Gastroesophageal sphincter (tissue), 4 donors: ENCODE data around the gene MGLL. TPM values are rescaled to one million over a fixed set of nuclear protein-coding genes. Genes with fewer than 3 reads are reported as not detected.
A peak's percentile ranks its signal among the peaks of the same experiment; 100 is the strongest.

Experiments used
- ATAC-seq: fragments of 150-250 bp; one replicate; pipeline ENCODE4 v1.9.1; 2016; ENCODE audit warnings: mild to moderate bottlenecking, moderate library complexity
- H3K27ac ChIP-seq, 4 donors: fragments of 200-600 bp; sonication (generic) in 3 of 4; 1 replicate in 3 of 4; 2 replicates in 1 of 4; pipeline ENCODE4 v1.5.1; 2016 to 2019
- H3K27me3 ChIP-seq: fragments of 200-600 bp; sonication (generic); one replicate; pipeline ENCODE4 v1.5.1; 2019
- H3K36me3 ChIP-seq, 2 donors: fragments of 200-600 bp; sonication (generic); one replicate each; pipeline ENCODE4 v1.5.1; 2019; ENCODE audit warnings: control low read depth in 1 of 2
- H3K4me1 ChIP-seq, 3 donors: fragments of 200-600 bp; sonication (generic); 1 replicate in 2 of 3; 2 replicates in 1 of 3; pipeline ENCODE4 v1.5.1; 2016 to 2019; ENCODE audit warnings: control low read depth in 2 of 3
- H3K4me3 ChIP-seq, 2 donors: fragments of 200-600 bp; sonication (generic); one replicate each; pipeline ENCODE4 v1.5.1; 2019; ENCODE audit warnings: mild to moderate bottlenecking in 1 of 2, moderate library complexity in 1 of 2
- H3K9me3 ChIP-seq, 3 donors: fragments of 200-600 bp; sonication (generic); one replicate each; pipeline ENCODE4 v1.5.1; 2017 to 2019; ENCODE audit warnings: control low read depth in 2 of 3
- EP300 ChIP-seq: sonication (generic); formaldehyde crosslinking; IDR thresholded peaks from one replicate; pipeline ENCODE4 v1.6.1; 2017; ENCODE audit warnings: antibody characterized with exemption, mild to moderate bottlenecking
- POLR2A ChIP-seq, 2 donors: fragments of 450-650 bp; IDR thresholded peaks; one replicate each; pipeline ENCODE4 v1.6.1; 2017; ENCODE audit warnings: antibody characterized with exemption in 2 of 2, mild to moderate bottlenecking in 2 of 2, moderate library complexity in 1 of 2
- POLR2AphosphoS5 ChIP-seq: sonication (generic); formaldehyde crosslinking; IDR thresholded peaks from one replicate; pipeline ENCODE4 v1.6.1; 2017; ENCODE audit warnings: antibody characterized with exemption
- WGBS, 2 donors: methylation state at CpG; one replicate each; pipeline ENCODE4 v1.1.5; 2018; ENCODE audit warnings: low coverage in 1 of 2; 5-methylcytosine and 5-hydroxymethylcytosine counted together
- total RNA-seq, 4 donors: library from RNA; depleted of rRNA; stranded (reverse); fragments of >200 nt; gene quantifications; one replicate each; pipeline ENCODE4 v1.1.0, GENCODE V29; 2016
- TF ChIP-seq, protein P1 (sequence below), 4 experiments: fragments of 200-600 bp in 2 of 4; fragments of 450-650 bp in 2 of 4; sonication (generic) in 1 of 4; IDR thresholded peaks; one replicate each; pipeline ENCODE4 v1.5.1; 2017 to 2019; ENCODE audit warnings: antibody characterized with exemption in 4 of 4, mild to moderate bottlenecking in 2 of 4, moderate library complexity in 2 of 4

MGLL gene
- total RNA-seq, 4 donors from 2014 or later = 39.2 to 171 (median 55.8) TPM

DNA sequence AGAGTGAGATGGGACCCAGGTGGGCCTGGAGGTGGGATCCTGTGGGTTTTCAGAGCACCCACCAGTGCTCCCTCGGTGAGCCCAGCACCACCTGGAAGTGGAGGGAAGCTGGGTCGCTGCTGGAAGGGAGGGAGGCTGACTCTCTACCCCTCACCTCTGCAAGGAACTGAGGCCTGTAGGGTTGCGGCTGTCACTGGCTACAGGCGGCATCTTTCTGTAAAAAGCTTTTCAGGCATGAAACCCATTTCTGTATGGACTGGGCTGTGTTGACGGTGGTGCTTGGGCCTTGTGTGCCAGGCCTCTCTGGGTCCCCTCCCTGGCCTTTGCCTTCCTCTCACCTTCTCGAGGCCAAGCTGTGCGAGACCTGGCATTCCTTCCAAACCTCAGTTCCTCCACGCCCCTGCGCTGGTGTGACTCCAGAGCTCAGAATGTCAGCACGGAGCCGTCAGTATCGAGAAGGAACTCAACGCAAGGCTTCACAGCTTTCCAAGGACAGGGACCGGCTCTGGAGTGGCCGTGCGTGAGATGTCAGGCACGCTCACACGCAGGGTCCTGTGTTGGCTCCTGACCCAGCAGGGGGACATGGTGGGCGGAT is 133.0 kb downstream of the MGLL start:
- Histone ChIP-seq H3K27me3 (no peaks in the 10 kb centered on the region), H3K36me3 (peaks cover 0 to 30% of the 10 kb centered on the region in 2 donors), H3K27ac (peak overlapping the region in 3 of 4 donors; percentile 80 to 84 (median 81)), H3K4me1 (peaks cover 2 to 40% (median 14%) of the 10 kb centered on the region in 3 donors), H3K4me3 (no peak overlapping the region), H3K9me3 (no peaks in the 10 kb centered on the region)
- no peak for TF ChIP-seq POLR2A (IDR thresholded peaks at IDR 0.05)
- no peak for TF ChIP-seq EP300
- TF ChIP-seq, protein P1, sequence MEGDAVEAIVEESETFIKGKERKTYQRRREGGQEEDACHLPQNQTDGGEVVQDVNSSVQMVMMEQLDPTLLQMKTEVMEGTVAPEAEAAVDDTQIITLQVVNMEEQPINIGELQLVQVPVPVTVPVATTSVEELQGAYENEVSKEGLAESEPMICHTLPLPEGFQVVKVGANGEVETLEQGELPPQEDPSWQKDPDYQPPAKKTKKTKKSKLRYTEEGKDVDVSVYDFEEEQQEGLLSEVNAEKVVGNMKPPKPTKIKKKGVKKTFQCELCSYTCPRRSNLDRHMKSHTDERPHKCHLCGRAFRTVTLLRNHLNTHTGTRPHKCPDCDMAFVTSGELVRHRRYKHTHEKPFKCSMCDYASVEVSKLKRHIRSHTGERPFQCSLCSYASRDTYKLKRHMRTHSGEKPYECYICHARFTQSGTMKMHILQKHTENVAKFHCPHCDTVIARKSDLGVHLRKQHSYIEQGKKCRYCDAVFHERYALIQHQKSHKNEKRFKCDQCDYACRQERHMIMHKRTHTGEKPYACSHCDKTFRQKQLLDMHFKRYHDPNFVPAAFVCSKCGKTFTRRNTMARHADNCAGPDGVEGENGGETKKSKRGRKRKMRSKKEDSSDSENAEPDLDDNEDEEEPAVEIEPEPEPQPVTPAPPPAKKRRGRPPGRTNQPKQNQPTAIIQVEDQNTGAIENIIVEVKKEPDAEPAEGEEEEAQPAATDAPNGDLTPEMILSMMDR (IDR thresholded peaks at IDR 0.05) = no peak
- no peak for TF ChIP-seq POLR2AphosphoS5
- 93% methylated on average over 7 of the region's 19 CpGs; no CpG with 5 or more reads in 1 of the 2 donors for WGBS, 2 donors
- no peak for ATAC-seq

DNA sequence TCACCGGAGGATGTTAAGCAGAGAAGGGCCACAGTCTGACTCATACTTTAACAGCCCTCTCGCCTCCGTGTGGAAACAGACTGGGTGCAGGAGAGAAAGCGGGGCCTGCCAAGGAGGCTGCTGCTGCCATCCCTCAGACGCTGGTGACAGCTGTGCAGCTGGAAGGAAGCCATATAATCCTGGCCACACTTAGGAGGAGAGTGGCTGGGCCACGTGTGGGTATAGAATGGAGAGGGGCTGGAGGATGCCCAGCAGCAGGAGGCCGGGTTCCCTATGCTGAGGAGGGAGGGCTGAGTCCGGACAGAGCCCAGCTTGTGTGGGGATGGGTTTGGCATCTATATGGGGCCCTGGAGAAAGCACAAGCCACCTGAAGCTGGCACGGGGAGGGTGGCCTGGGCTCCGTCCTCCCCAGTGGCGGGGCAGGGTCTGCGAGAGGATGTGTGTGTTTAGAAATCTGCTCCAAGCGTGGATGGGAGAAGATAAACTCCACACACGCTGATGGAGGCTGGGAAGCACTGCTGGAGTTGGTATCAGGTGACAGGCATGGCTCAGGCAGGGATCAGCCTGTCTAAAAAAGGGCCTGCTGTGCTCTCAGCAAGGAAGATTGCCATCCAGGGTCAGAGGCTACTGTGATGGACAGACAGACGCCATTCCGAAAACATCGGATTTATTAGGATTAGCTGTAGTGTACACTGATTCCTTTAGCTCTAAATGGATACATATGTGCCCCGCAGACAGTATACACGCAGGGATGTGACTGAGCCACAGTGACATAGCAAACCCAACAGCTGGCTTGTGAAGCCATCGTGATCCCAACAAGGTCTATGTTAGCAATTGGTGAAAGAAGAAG is 133.7 kb downstream of the MGLL start:
- H3K4me1 ChIP-seq = peaks cover 2 to 47% (median 14%) of the 10 kb centered on the region in 3 donors
- 35 to 38% methylated on average over 8 to 15 of the region's 20 CpGs for WGBS, 2 donors
- no peak overlapping the region for H3K4me3 ChIP-seq
- H3K27ac ChIP-seq = peak overlapping the region in 3 of 4 donors; percentile 80 to 84 (median 81)
- no peaks in the 10 kb centered on the region for H3K9me3 ChIP-seq
- no peaks in the 10 kb centered on the region for H3K27me3 ChIP-seq
- peak; percentile 27 for ATAC-seq
- TF ChIP-seq, protein P1 (IDR thresholded peaks at IDR 0.05) = no peak
- TF ChIP-seq POLR2AphosphoS5 (peak; percentile 28), POLR2A (IDR thresholded peaks at IDR 0.05) (no peak), EP300 (no peak)
- peaks cover 0 to 25% of the 10 kb centered on the region in 2 donors for H3K36me3 ChIP-seq

DNA sequence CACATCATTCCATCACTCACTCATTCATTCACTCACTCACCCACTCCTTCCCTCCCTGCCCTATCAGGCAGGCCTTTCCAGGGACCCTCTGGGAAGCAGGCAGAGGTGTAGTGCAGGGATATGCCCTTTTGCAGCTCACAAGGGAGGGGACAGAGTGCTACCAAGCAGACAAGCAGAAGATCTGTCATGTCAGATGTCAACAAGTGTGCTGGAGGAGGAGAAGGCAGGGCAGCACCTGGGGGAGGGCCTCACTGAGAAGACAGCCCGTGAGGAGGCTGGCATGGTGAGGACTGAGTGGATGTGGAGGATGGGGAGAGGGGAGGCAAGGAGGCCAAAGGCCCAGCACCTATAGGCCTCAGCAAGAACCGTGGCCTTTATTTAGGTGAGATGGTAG is 134.3 kb downstream of the MGLL start:
- Histone ChIP-seq H3K9me3 (no peaks in the 10 kb centered on the region), H3K4me3 (no peak overlapping the region), H3K27me3 (no peaks in the 10 kb centered on the region), H3K27ac (peak overlapping the region in 3 of 4 donors; percentile 80 to 84 (median 81)), H3K4me1 (peaks cover 2 to 51% (median 14%) of the 10 kb centered on the region in 3 donors), H3K36me3 (peaks cover 0 to 19% of the 10 kb centered on the region in 2 donors)
- ATAC-seq = no peak
- 67% methylated on average over 1 of the region's 2 CpGs; no CpG with 5 or more reads in 1 of the 2 donors for WGBS, 2 donors
- TF ChIP-seq POLR2AphosphoS5 = no peak
- TF ChIP-seq, protein P1 (IDR thresholded peaks at IDR 0.05) = no peak
- no peak for TF ChIP-seq POLR2A (IDR thresholded peaks at IDR 0.05)
- TF ChIP-seq EP300 = no peak

DNA sequence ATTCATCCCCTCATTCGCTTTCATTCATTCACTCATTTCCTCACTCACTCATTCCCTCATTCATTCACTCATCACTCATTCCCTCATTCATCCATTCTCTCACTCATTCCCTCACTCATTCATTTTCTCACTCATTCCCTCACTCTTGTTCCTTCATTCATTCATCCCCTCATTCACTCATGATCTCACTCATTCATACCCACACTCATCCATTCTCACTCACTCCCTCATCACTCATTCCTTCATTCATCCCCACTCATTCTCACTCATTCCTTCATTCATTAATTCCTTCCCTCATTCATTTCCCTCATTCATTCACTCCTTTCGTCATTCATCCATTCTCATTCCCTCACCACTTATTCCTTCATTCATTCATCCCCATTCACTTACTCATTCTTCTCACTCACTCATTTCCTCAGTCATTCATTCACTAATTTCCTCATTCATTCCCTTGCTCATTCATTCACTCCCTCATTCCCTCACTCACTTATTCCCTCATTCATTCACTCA is 135.0 kb downstream of the MGLL start:
- Histone ChIP-seq H3K4me3 (no peak overlapping the region), H3K9me3 (no peaks in the 10 kb centered on the region), H3K4me1 (peaks cover 2 to 51% (median 14%) of the 10 kb centered on the region in 3 donors), H3K36me3 (peaks cover 0 to 11% of the 10 kb centered on the region in 2 donors), H3K27me3 (no peaks in the 10 kb centered on the region), H3K27ac (no peak overlapping the region)
- no peak for ATAC-seq
- 96 to 98% methylated on average over 2 of the region's 2 CpGs for WGBS, 2 donors
- no peak for TF ChIP-seq POLR2AphosphoS5
- TF ChIP-seq, protein P1 (IDR thresholded peaks at IDR 0.05) = no peak
- TF ChIP-seq EP300 = no peak
- TF ChIP-seq POLR2A (IDR thresholded peaks at IDR 0.05) = no peak
